ENCODE measurements around the gene F10.

The F10 gene

GRCh38 chr13:113116871-113117271 is 5.7 kb upstream of the F10 start:
- DNase-seq (ENCODE audit: low spot score) = no peak

- peak; percentile 69 for DNase-seq (ENCODE audit: low spot score)
These were observed 5.2 kb upstream of the F10 start for GRCh38 chr13:113117335-113117872.

- DNase-seq (ENCODE audit: low spot score) = no peak
These were observed 4.7 kb upstream of the F10 start for GRCh38 chr13:113117911-113118260.

GRCh38 chr13:113118261-113119021 is 4.2 kb upstream of the F10 start:
- no peak for DNase-seq (ENCODE audit: low spot score)

- no peak for DNase-seq (ENCODE audit: low spot score)
These were observed 3.3 kb upstream of the F10 start for GRCh38 chr13:113119166-113119821.

GRCh38 chr13:113119822-113120189 is 2.8 kb upstream of the F10 start:
- DNase-seq (ENCODE audit: low spot score) = no peak

GRCh38 chr13:113120300-113121182 is 2.1 kb upstream of the F10 start:
- DNase-seq (ENCODE audit: low spot score) = no peak

GRCh38 chr13:113121183-113121927 is 1.2 kb upstream of the F10 start:
- no peak for DNase-seq (ENCODE audit: low spot score)

GRCh38 chr13:113121928-113122471 is 599 bp upstream of the F10 start:
- DNase-seq (ENCODE audit: low spot score) = no peak

- no peak for DNase-seq (ENCODE audit: low spot score)
These were observed 915 bp downstream of the F10 start for GRCh38 chr13:113123226-113124201.

- no peak for DNase-seq (ENCODE audit: low spot score)
These were observed 1.8 kb downstream of the F10 start for GRCh38 chr13:113124211-113124970.

- DNase-seq (ENCODE audit: low spot score) = no peak
These were observed 3.1 kb downstream of the F10 start for GRCh38 chr13:113125506-113126264.

- DNase-seq (ENCODE audit: low spot score) = no peak
These were observed 3.9 kb downstream of the F10 start for GRCh38 chr13:113126265-113127150.

GRCh38 chr13:113129480-113129879 is 6.9 kb downstream of the F10 start:
- no peak for DNase-seq (ENCODE audit: low spot score)

- DNase-seq (ENCODE audit: low spot score) = no peak
These were observed 7.5 kb downstream of the F10 start for GRCh38 chr13:113129921-113130750.

GRCh38 chr13:113135281-113135760 is 12.7 kb downstream of the F10 start:
- no peak for DNase-seq (ENCODE audit: low spot score)

Measured in AG08396 (cell line).